ENCODE results near the gene NECTIN4. TPM values are rescaled to one million over a fixed set of nuclear protein-coding genes. Genes with fewer than 3 reads are reported as not detected.

The NECTIN4 gene
- polyA plus RNA-seq, 1 of the 3 experiments (the other 2 are of a cell fraction), result 0.59 TPM

DNA sequence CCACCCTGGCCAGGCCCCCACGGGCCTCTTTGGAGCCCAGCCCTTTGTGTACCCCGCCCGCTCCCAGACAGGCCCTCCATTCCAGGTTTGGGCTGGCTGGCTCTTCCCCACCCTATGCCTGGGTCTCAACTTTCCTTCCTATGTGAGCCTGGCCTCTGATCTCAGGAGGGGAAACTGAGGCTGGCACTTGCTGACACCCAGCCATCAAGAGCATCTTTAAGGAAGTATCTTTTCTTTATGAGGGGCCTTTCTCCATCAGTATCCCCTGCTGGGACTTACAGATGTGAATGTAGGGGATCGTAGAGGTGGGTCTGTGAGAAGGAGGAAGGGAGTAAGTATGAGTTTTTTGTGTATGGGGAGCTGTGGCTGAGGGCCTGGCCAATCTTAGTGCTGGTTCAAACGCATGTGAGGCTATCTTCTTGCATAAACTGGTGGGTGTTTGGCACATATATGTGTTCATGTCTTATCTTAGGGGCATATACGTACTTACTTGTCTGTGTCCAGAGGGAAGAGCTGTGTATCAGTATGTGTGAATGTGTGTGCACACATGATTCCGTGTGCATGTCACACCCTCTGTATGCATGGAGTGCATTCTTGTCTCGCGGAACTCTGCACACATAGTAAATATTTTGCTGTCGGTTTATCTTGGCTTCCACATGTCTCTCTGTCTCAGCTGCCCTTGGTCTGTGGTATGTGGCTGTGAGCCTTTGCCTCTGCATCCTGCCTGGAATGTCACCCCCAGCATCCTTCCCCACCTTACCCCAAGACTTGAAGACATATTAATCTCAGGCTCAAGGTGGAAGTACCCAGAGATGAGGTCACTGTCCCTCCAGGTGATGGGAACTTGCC lies 5.4 kb downstream of the NECTIN4 start:
- H3K9me3 ChIP-seq, result no peaks in the 10 kb centered on the region
- no peaks in the 10 kb centered on the region for H3F3A ChIP-seq (replicated peaks; ENCODE audit: insufficient read depth)
- no peaks in the 10 kb centered on the region for H3K27me3 ChIP-seq (ENCODE audit: insufficient read depth)
- H3K9ac ChIP-seq, result 0 out of 2 replicates have a peak overlapping the region, but pooled peaks have one; percentile 15
- peak overlapping the region in 1 of 2 experiments; percentile 40; a peak in 2 of 4 replicates for H3K27ac ChIP-seq (ENCODE audit: low read depth in 2 of 2, low read length in 1 of 2)
- no peak overlapping the region for H3K4me2 ChIP-seq
- no peaks in the 10 kb centered on the region for H3K79me2 ChIP-seq (ENCODE audit: insufficient read depth)
- DNase-seq, result no peak
- no peaks in the 10 kb centered on the region for H4K20me1 ChIP-seq (ENCODE audit: insufficient read depth)
- no peaks in the 10 kb centered on the region for H3K36me3 ChIP-seq (replicated peaks in 1 of 2; ENCODE audit: control insufficient read depth in 1 of 2, insufficient read depth in 2 of 2, low read length in 1 of 2)
- no peaks in the 10 kb centered on the region for H3K9me2 ChIP-seq
- ChIA-PET POLR2A (no interaction called here), CTCF (interaction anchor here (22.7 kb wide), 1 partner anchor 12 kb away, joined by 198 read pairs; the partner anchor contains the start of gene KLHDC9)
- 83% methylated on average over 9 of the region's 10 CpGs for WGBS (ENCODE audit: low lambda C conversion rate)
- H3K4me1 ChIP-seq (ENCODE audit: control insufficient read depth in 1 of 2, insufficient read depth in 2 of 2, low read depth in 1 of 2, low read length in 1 of 2), result peaks cover 8 to 13% of the 10 kb centered on the region in 2 experiments; a peak in 2 of 4 replicates
- H3K4me3 ChIP-seq (ENCODE audit: low read depth in 2 of 2, low read length in 1 of 2), result no peak overlapping the region
- TF ChIP-seq EP300 (IDR thresholded peaks at IDR 0.05; ENCODE audit: borderline replicate concordance in 1 of 2, low read depth in 1 of 2, low read length in 1 of 2), result no peak
- TF ChIP-seq POLR2AphosphoS5 (IDR thresholded peaks at IDR 0.05; ENCODE audit: low read depth, low read length), result no peak
- TF ChIP-seq, protein P1, sequence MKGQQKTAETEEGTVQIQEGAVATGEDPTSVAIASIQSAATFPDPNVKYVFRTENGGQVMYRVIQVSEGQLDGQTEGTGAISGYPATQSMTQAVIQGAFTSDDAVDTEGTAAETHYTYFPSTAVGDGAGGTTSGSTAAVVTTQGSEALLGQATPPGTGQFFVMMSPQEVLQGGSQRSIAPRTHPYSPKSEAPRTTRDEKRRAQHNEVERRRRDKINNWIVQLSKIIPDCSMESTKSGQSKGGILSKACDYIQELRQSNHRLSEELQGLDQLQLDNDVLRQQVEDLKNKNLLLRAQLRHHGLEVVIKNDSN (IDR thresholded peaks at IDR 0.05; ENCODE audit: borderline replicate concordance, low read depth), result no peak
- peak overlapping the region; percentile 54; the same call in 1 of the 2 replicates for H2AFZ ChIP-seq (ENCODE audit: low read depth)

DNA sequence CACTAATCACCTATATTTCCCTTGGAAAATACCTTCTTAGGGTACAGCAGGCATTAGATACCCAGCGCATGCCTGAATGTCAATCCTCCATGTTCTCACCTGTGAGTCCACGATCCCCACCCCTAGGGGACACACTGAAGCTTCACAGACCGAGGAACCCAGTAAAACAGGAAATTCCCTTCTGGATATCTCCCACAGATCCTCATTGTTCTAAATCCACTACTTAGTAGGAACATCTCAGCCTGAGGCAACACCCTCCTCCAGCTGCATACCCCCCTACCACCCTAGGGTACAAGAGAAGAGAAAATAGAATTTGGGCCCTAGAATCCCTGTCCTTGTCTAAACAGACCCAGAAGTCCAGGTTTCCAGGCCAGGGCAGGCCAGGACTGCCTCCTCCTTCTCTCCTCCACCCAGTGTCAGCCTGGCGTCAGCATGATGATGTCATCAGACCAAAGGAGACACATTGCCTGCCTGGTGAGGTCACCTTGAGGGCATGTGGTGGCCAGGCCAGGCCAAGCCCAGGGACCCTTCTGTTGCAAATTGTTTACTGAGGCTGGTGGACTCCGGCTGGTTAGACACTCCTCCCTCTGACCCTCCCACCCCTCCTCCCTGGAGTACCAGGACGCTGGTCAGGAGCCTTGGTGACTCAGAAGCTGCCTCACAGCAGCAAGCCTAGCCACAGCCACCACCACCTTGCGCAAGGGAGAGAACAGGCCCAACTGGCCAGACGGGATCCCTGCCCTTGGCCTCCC lies 6.2 kb downstream of the NECTIN4 start:
- DNase-seq, result peak; percentile 60
- peak overlapping the region; percentile 54 for H2AFZ ChIP-seq (ENCODE audit: low read depth)
- CTCF ChIA-PET, result interaction anchor here (1.4 to 22.7 kb wide), 3 partner anchors 9 to 13 kb away, joined by 3 to 198 read pairs (median 8); partner anchors contain the start of gene KLHDC9
- no peaks in the 10 kb centered on the region for H4K20me1 ChIP-seq (ENCODE audit: insufficient read depth)
- H3K79me2 ChIP-seq (ENCODE audit: insufficient read depth), result no peaks in the 10 kb centered on the region
- peaks cover 8 to 13% of the 10 kb centered on the region in 2 experiments; a peak in 2 of 4 replicates for H3K4me1 ChIP-seq (ENCODE audit: control insufficient read depth in 1 of 2, insufficient read depth in 2 of 2, low read depth in 1 of 2, low read length in 1 of 2)
- WGBS (ENCODE audit: low lambda C conversion rate), result 36% methylated on average over 8 of the region's 8 CpGs
- POLR2A ChIA-PET, result no interaction called here
- H3F3A ChIP-seq (replicated peaks; ENCODE audit: insufficient read depth), result no peaks in the 10 kb centered on the region
- H3K9ac ChIP-seq, result peak overlapping the region; percentile 15; the same call in 1 of the 2 replicates
- no peaks in the 10 kb centered on the region for H3K9me2 ChIP-seq
- H3K27me3 ChIP-seq (ENCODE audit: insufficient read depth), result no peaks in the 10 kb centered on the region
- peak overlapping the region in 1 of 2 experiments; percentile 40; a peak in 2 of 4 replicates for H3K27ac ChIP-seq (ENCODE audit: low read depth in 2 of 2, low read length in 1 of 2)
- no peak overlapping the region for H3K4me2 ChIP-seq
- H3K4me3 ChIP-seq (ENCODE audit: low read depth in 2 of 2, low read length in 1 of 2), result no peak overlapping the region
- H3K9me3 ChIP-seq, result no peaks in the 10 kb centered on the region
- TF ChIP-seq FOSL2 (IDR thresholded peaks at IDR 0.05; ENCODE audit: borderline replicate concordance, low read depth) (peak; percentile 67; the same call in 1 of the 2 replicates), RXRA (IDR thresholded peaks at IDR 0.05; ENCODE audit: borderline replicate concordance, low read depth) (peak; percentile 40; the same call in 1 of the 2 replicates), JUND (IDR thresholded peaks at IDR 0.05) (0 out of 2 replicates have a peak, but pooled peaks have one; percentile 9), NRF1 (IDR thresholded peaks at IDR 0.05; ENCODE audit: low read depth, low read length) (no peak)
- TF ChIP-seq, protein P2, sequence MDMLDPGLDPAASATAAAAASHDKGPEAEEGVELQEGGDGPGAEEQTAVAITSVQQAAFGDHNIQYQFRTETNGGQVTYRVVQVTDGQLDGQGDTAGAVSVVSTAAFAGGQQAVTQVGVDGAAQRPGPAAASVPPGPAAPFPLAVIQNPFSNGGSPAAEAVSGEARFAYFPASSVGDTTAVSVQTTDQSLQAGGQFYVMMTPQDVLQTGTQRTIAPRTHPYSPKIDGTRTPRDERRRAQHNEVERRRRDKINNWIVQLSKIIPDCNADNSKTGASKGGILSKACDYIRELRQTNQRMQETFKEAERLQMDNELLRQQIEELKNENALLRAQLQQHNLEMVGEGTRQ (IDR thresholded peaks at IDR 0.05; ENCODE audit: borderline replicate concordance, low read depth, low read length), result no peak
- no peaks in the 10 kb centered on the region for H3K36me3 ChIP-seq (replicated peaks in 1 of 2; ENCODE audit: control insufficient read depth in 1 of 2, insufficient read depth in 2 of 2, low read length in 1 of 2)

All from SK-N-SH (cell line).